Activated CD8-positive, alpha-beta T cell treated with anti-CD3 and anti-CD28 coated beads for 36 hours (primary cell): ENCODE results near the gene SP6. TPM values are rescaled to one million over a fixed set of nuclear protein-coding genes. Genes with fewer than 3 reads are reported as not detected.

Experiments
- ATAC-seq: fragments of 200-7000 bp; cut with Tn5 transposase; one replicate; pipeline ENCODE4 v1.10.0; 2021; ENCODE audit warnings: mild to moderate bottlenecking, moderate library complexity
- CTCF ChIA-PET: fragments of 350-600 bp; sonication (Branson Sonifier 250); formaldehyde crosslinking; loops from one replicate; lab custom pipeline; 2021; ENCODE audit warnings: antibody characterized with exemption; lab: Charles Lee
- POLR2A ChIA-PET: fragments of 350-600 bp; sonication (Branson Sonifier 250); formaldehyde crosslinking; loops from one replicate; lab custom pipeline; 2021; ENCODE audit warnings: antibody characterized with exemption; lab: Charles Lee
- DNase-seq: peaks from one replicate; pipeline ENCODE4 v3.0.0-alpha.2; 2020
- H3K27ac Mint-ChIP-seq: one replicate; pipeline ENCODE4 v1.8.0; 2021; ENCODE audit warnings: mild to moderate bottlenecking, mixed read lengths
- H3K27me3 Mint-ChIP-seq: one replicate; pipeline ENCODE4 v1.8.0; 2021; ENCODE audit warnings: mixed read lengths
- H3K36me3 Mint-ChIP-seq: one replicate; pipeline ENCODE4 v1.8.0; 2021; ENCODE audit warnings: low read depth, mixed read lengths
- H3K4me1 Mint-ChIP-seq: one replicate; pipeline ENCODE4 v1.8.0; 2021; ENCODE audit warnings: low read depth, mixed read lengths
- H3K4me3 Mint-ChIP-seq: one replicate; pipeline ENCODE4 v1.8.0; 2021; ENCODE audit warnings: mild to moderate bottlenecking, moderate library complexity, mixed read lengths
- H3K9me3 Mint-ChIP-seq: one replicate; pipeline ENCODE4 v1.8.0; 2021; ENCODE audit warnings: mixed read lengths
- CTCF ChIP-seq: fragments of 200-600 bp; IDR thresholded peaks from one replicate; pipeline ENCODE4 v1.8.0; 2022; ENCODE audit warnings: antibody characterized with exemption, mild to moderate bottlenecking
- intact Hi-C: fragments of 100-400 bp; cut with micrococcal nuclease; formaldehyde crosslinking; loops from one replicate; pipeline ENCODE4 v1.10.0; 2022
- total RNA-seq, 2 experiments: library from RNA; stranded (reverse); gene quantifications; one replicate each; pipeline ENCODE4 v1.2.3, GENCODE V29; 2021

The SP6 gene
- total RNA-seq, 2 experiments from 2014 or later = 0.13 to 0.18 TPM

- Mint-ChIP-seq H3K9me3 (no peaks in the 10 kb centered on the region), H3K4me1 (peaks cover 22% of the 10 kb centered on the region), H3K27ac (no peak overlapping the region), H3K27me3 (no peaks in the 10 kb centered on the region), H3K4me3 (peak overlapping the region; percentile 94), H3K36me3 (peaks cover 28% of the 10 kb centered on the region)
- POLR2A ChIA-PET = interaction anchor here (1.9 kb wide), 1 partner anchor 8 kb away, joined by 9 read pairs; the partner anchor contains the start of genes LRRC46 and MRPL10
- intact Hi-C loops = no loop called here
- TF ChIP-seq CTCF = no peak
- ATAC-seq (no peak), DNase-seq (no peak)
- CTCF ChIA-PET = interaction anchor here (0.8 to 2.3 kb wide), 7 partner anchors 8 to 213 kb away, joined by 3 to 7 read pairs (median 4); partner anchors contain the start of genes LRRC46, MRPL10 and SCRN2
Measured at GRCh38 chr17:47822785-47823184, 28.2 kb downstream of the SP6 start.

- ATAC-seq (peak; percentile 99), DNase-seq (peak; percentile 86)
- Mint-ChIP-seq H3K9me3 (no peaks in the 10 kb centered on the region), H3K27me3 (no peaks in the 10 kb centered on the region), H3K27ac (peak within 1 kb of the TSS; percentile 84), H3K4me3 (peak within 1 kb of the TSS; percentile 94), H3K4me1 (peaks cover 22% of the 10 kb centered on the region), H3K36me3 (peaks cover 21% of the 10 kb centered on the region)
- ChIA-PET POLR2A (interaction anchor here (1.4 to 1.9 kb wide), 2 partner anchors 9 to 83 kb away, joined by 4 to 9 read pairs; partner anchors contain the start of genes LRRC46 and MRPL10), CTCF (interaction anchor here (0.8 to 2.3 kb wide), 8 partner anchors 9 to 214 kb away, joined by 3 to 7 read pairs (median 4); partner anchors contain the start of genes LRRC46, MRPL10 and SCRN2)
- intact Hi-C loops = no loop called here
- TF ChIP-seq CTCF = no peak
Measured at GRCh38 chr17:47821424-47822391, 29.3 kb downstream of the SP6 start, which contains the start of gene OSBPL7. OSBPL7 (minus strand) TSS chr17:47821794; CDS start chr17:47820278, 1,516 bp downstream.

GRCh38 chr17:47821031-47821423 lies 29.9 kb downstream of the SP6 start:
- Mint-ChIP-seq H3K36me3 (peaks cover 14% of the 10 kb centered on the region), H3K27me3 (no peaks in the 10 kb centered on the region), H3K27ac (peak overlapping the region; percentile 84), H3K9me3 (no peaks in the 10 kb centered on the region), H3K4me1 (peaks cover 22% of the 10 kb centered on the region), H3K4me3 (peak overlapping the region; percentile 94)
- DNase-seq (peak; percentile 16), ATAC-seq (no peak)
- intact Hi-C loops = no loop called here
- ChIA-PET POLR2A (interaction anchor here (1.4 to 1.9 kb wide), 2 partner anchors 10 to 83 kb away, joined by 4 to 9 read pairs; partner anchors contain the start of genes LRRC46 and MRPL10), CTCF (interaction anchor here (2.3 kb wide), 1 partner anchor 22 kb away, joined by 7 read pairs; no protein-coding TSS in a partner anchor)
- TF ChIP-seq CTCF = no peak

- TF ChIP-seq CTCF = no peak
- Mint-ChIP-seq H3K4me3 (peak overlapping the region; percentile 94), H3K27ac (no peak overlapping the region), H3K9me3 (no peaks in the 10 kb centered on the region), H3K4me1 (peaks cover 22% of the 10 kb centered on the region), H3K27me3 (no peaks in the 10 kb centered on the region), H3K36me3 (peaks cover 14% of the 10 kb centered on the region)
- no peak for ATAC-seq
- intact Hi-C loops = no loop called here
- CTCF ChIA-PET = interaction anchor here (1.0 kb wide), 1 partner anchor 9 kb away, joined by 3 read pairs; no protein-coding TSS in a partner anchor
- no peak for DNase-seq
- POLR2A ChIA-PET = interaction anchor here (0.7 to 1.5 kb wide), 2 partner anchors 116 to 136 kb away, joined by 3 to 4 read pairs; no protein-coding TSS in a partner anchor
Measured at GRCh38 chr17:47820033-47820789, 30.8 kb downstream of the SP6 start.
